GM10266 (cell line): ENCODE measurements around the gene CA12.

Source experiments
- DNase-seq: peaks from one replicate; pipeline ENCODE4 v3.0.0; 2012; ENCODE audit errors: extremely low spot score
- CTCF ChIP-seq: IDR thresholded peaks from 2 replicates; pipeline ENCODE4 v1.5.1; 2012; ENCODE audit warnings: mild to moderate bottlenecking, low read depth; ENCODE audit not compliant: control insufficient read depth, insufficient read depth; ENCODE audit errors: missing control alignments

The CA12 gene

GRCh38 chr15:63291507-63291906 is 90.1 kb downstream of the CA12 start:
- no peak for DNase-seq
- TF ChIP-seq CTCF: no peak

- peak; percentile 46 for DNase-seq
Observed at GRCh38 chr15:63288778-63289378, 92.8 kb downstream of the CA12 start.

GRCh38 chr15:63288342-63288741 is 93.3 kb downstream of the CA12 start:
- DNase-seq: no peak
- TF ChIP-seq CTCF: no peak

More at GRCh38 chr15:63288778-63289378, 92.8 kb downstream of the CA12 start:
- TF ChIP-seq CTCF: peak; percentile 51

GRCh38 chr15:63287109-63287508 is 94.5 kb downstream of the CA12 start:
- TF ChIP-seq CTCF: no peak
- no peak for DNase-seq

GRCh38 chr15:63284335-63284734 is 97.3 kb downstream of the CA12 start:
- no peak for DNase-seq
- no peak for TF ChIP-seq CTCF

GRCh38 chr15:63283126-63283525 is 98.5 kb downstream of the CA12 start:
- DNase-seq: no peak
- TF ChIP-seq CTCF: no peak

- no peak for DNase-seq
- TF ChIP-seq CTCF: no peak
Observed at GRCh38 chr15:63277893-63278456, 103.7 kb downstream of the CA12 start.
